Measurements from ENCODE around the gene KIAA0930. TPM values are rescaled to one million over a fixed set of nuclear protein-coding genes. Genes with fewer than 3 reads are reported as not detected.
A peak's percentile ranks its signal among the peaks of the same experiment; 100 is the strongest.

KIAA0930 gene
- total and polyA plus RNA-seq, 2 experiments from 2014 or later = 15.0 to 78.6 TPM

DNA sequence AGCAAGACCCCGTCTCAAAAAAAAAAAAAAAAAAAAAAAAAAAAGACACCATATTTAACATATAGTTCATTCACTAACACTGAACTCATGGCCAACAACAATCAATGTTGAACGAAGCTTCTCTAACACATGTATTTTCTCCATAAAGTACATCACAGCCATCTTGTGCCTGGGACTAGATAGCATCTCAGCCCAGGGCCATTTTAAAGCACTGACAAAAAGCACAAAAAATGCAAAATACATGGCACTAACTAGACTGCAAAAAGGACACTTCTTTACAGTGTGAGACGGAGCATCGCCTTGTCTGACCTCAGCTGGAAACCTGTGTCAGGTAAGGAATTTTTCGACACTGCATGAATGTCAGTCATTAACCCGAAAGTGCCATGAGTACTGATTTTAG lies 23.3 kb downstream of the KIAA0930 start:
- Histone ChIP-seq H3K36me3 (ENCODE audit: insufficient read depth) (no peaks in the 10 kb centered on the region), H3K4me3 (no peak overlapping the region), H3F3A (replicated peaks; ENCODE audit: low read depth) (0 out of 2 replicates have a peak, but pooled peaks cover 7% of the 10 kb centered on the region), H3K27ac (ENCODE audit: low read depth) (no peak overlapping the region), H3K9me2 (ENCODE audit: insufficient read depth) (no peaks in the 10 kb centered on the region), H3K4me1 (ENCODE audit: insufficient read depth) (peaks cover 15% of the 10 kb centered on the region), H3K79me2 (replicated peaks; ENCODE audit: insufficient read depth) (peaks cover 44% of the 10 kb centered on the region), H3K27me3 (ENCODE audit: insufficient read depth) (no peaks in the 10 kb centered on the region), H4K20me1 (replicated peaks; ENCODE audit: insufficient read depth) (peaks cover 19% of the 10 kb centered on the region), H3K4me2 (no peak overlapping the region), H2AFZ (no peak overlapping the region)
- DNase-seq (ENCODE audit: low spot score) = no peak
- no peak for TF ChIP-seq CREB1 (CRISPR knock-in tag; IDR thresholded peaks at IDR 0.05; ENCODE audit: low read depth)
- no peak for TF ChIP-seq EZH2 (IDR thresholded peaks at IDR 0.05; ENCODE audit: low read depth, unreplicated experiment)
- Mint-ChIP-seq H3K9me3 (no peaks in the 10 kb centered on the region), H3K4me1 (peaks cover 29% of the 10 kb centered on the region), H3K27me3 (ENCODE audit: insufficient read depth, low read depth, poor library complexity) (peaks cover 4% of the 10 kb centered on the region), H3K4me3 (no peak overlapping the region), H3K36me3 (ENCODE audit: low read depth) (no peaks in the 10 kb centered on the region), H3K27ac (no peak overlapping the region)
- ATAC-seq = no peak

DNA sequence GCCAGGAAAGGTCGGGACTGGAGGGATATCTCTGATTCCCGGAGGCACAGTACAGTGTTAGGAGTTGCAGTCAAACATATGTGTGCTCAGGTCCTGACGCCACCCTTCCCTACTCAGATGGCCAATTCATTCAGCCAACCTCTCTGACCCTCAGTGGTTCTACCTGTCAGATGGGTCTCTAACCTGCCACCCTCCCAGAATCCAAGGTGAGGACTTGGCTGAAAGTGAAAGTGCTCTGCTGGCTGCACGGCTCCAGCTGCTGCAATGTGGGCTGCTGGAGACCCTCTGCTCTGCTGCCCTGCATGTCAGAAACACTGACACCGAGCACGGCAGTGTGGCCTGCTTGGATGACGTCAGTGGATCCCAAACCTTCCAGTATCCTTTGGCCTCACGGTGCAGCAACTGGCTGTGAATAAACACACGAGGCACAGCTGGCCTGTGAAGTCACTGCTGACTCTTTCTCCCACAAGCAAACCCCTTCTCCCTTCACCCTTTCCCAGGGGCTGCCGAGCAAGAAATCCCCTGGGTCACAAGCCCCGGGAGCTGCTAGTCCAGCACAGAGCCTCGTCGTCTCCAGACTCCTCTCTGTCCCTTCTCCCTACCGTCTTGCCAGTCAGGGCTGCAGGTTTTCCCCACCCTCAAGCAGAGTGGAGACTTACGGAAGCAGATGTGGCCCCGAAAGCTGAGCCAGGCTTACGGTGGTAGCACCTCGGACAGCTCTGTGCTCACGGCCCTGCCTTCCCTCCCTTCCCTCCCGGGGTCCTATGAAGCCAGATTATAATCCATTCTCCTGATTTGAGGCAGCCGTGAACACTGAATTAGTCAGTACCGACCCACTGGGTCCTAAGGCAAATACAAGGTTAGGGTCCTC lies 24.3 kb downstream of the KIAA0930 start:
- 0 out of 3 replicates have a peak, but pooled peaks cover 3% of the 10 kb centered on the region for H3K36me3 Mint-ChIP-seq (ENCODE audit: low read depth)
- H3K27me3 ChIP-seq (ENCODE audit: insufficient read depth) = no peaks in the 10 kb centered on the region
- TF ChIP-seq, protein P1, sequence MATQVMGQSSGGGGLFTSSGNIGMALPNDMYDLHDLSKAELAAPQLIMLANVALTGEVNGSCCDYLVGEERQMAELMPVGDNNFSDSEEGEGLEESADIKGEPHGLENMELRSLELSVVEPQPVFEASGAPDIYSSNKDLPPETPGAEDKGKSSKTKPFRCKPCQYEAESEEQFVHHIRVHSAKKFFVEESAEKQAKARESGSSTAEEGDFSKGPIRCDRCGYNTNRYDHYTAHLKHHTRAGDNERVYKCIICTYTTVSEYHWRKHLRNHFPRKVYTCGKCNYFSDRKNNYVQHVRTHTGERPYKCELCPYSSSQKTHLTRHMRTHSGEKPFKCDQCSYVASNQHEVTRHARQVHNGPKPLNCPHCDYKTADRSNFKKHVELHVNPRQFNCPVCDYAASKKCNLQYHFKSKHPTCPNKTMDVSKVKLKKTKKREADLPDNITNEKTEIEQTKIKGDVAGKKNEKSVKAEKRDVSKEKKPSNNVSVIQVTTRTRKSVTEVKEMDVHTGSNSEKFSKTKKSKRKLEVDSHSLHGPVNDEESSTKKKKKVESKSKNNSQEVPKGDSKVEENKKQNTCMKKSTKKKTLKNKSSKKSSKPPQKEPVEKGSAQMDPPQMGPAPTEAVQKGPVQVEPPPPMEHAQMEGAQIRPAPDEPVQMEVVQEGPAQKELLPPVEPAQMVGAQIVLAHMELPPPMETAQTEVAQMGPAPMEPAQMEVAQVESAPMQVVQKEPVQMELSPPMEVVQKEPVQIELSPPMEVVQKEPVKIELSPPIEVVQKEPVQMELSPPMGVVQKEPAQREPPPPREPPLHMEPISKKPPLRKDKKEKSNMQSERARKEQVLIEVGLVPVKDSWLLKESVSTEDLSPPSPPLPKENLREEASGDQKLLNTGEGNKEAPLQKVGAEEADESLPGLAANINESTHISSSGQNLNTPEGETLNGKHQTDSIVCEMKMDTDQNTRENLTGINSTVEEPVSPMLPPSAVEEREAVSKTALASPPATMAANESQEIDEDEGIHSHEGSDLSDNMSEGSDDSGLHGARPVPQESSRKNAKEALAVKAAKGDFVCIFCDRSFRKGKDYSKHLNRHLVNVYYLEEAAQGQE (IDR thresholded peaks at IDR 0.05; ENCODE audit: unreplicated experiment) = peak; percentile 83
- TF ChIP-seq EZH2 (IDR thresholded peaks at IDR 0.05; ENCODE audit: low read depth, unreplicated experiment) = no peak
- H3K4me3 Mint-ChIP-seq = no peak overlapping the region
- no peaks in the 10 kb centered on the region for H3K36me3 ChIP-seq (ENCODE audit: insufficient read depth)
- no peak overlapping the region for H3K4me2 ChIP-seq
- H3K9me3 Mint-ChIP-seq = no peaks in the 10 kb centered on the region
- peaks cover 41% of the 10 kb centered on the region for H3K79me2 ChIP-seq (replicated peaks; ENCODE audit: insufficient read depth)
- no peaks in the 10 kb centered on the region for H3K9me2 ChIP-seq (ENCODE audit: insufficient read depth)
- no peak overlapping the region for H3K27ac ChIP-seq (ENCODE audit: low read depth)
- peaks cover 4% of the 10 kb centered on the region for H3K27me3 Mint-ChIP-seq (ENCODE audit: insufficient read depth, low read depth, poor library complexity)
- 0 out of 2 replicates have a peak, but pooled peaks cover 7% of the 10 kb centered on the region for H3F3A ChIP-seq (replicated peaks; ENCODE audit: low read depth)
- H3K4me3 ChIP-seq = no peak overlapping the region
- peaks cover 19% of the 10 kb centered on the region for H4K20me1 ChIP-seq (replicated peaks; ENCODE audit: insufficient read depth)
- no peak overlapping the region for H2AFZ ChIP-seq
- H3K4me1 Mint-ChIP-seq = peaks cover 38% of the 10 kb centered on the region
- DNase-seq (ENCODE audit: low spot score) = peak; percentile 68
- H3K27ac Mint-ChIP-seq = no peak overlapping the region
- ATAC-seq = peak; percentile 79
- peaks cover 18% of the 10 kb centered on the region for H3K4me1 ChIP-seq (ENCODE audit: insufficient read depth)

Data from GM23338 (cell line).